ENCODE data around the gene NVL. TPM values are rescaled to one million over a fixed set of nuclear protein-coding genes. Genes with fewer than 3 reads are reported as not detected.

NVL gene
- total RNA-seq, 1 experiment from 2014 or later, result 21.9 TPM

GRCh38 chr1:224256640-224257039, 73.3 kb downstream of the NVL start:
- ChIA-PET RAD21 (ENCODE audit: low non-redundant PET in 1 of 2, low total read pairs in 2 of 2, uncharacterized antibody in 2 of 2, unreplicated experiment in 2 of 2) (no interaction called here), CTCF (no interaction called here), POLR2A (no interaction called here)
- H3K9ac ChIP-seq (ENCODE audit: low read length), result no peak overlapping the region
- no peak overlapping the region for H2AFZ ChIP-seq (ENCODE audit: low read depth, low read length, poor library complexity, severe bottlenecking)
- no peak for ATAC-seq
- H3K4me2 ChIP-seq (ENCODE audit: low read length), result no peak overlapping the region
- TF ChIP-seq TCF7L2 (IDR thresholded peaks at IDR 0.05; ENCODE audit: borderline replicate concordance, extremely low read depth, insufficient read depth, insufficient read length), result no peak
- no peak for TF ChIP-seq CTCF (IDR thresholded peaks at IDR 0.05 in 2 of 3, conservative IDR thresholded peaks at IDR 0.05 in 1 of 3; ENCODE audit: borderline replicate concordance in 1 of 3, insufficient read depth in 1 of 3, low read depth in 2 of 3, low read length in 2 of 3)
- intact Hi-C loops (cut with micrococcal nuclease), result no loop called here
- BruUV-seq (replicated peaks), result no TSS peak
- no peaks in the 10 kb centered on the region for H3K9me2 ChIP-seq (ENCODE audit: insufficient read depth)
- no peak for DNase-seq (ENCODE audit: low read depth, low spot score)
- no peak overlapping the region for H3K27ac ChIP-seq (ENCODE audit: low read depth, low read length)
- no peaks in the 10 kb centered on the region for H3K79me2 ChIP-seq (ENCODE audit: insufficient read depth, low read length)
- H3K9me3 ChIP-seq (ENCODE audit: control insufficient read depth in 1 of 2, insufficient read depth in 1 of 2, low read depth in 1 of 2, low read length in 2 of 2), result no peaks in the 10 kb centered on the region
- H4K20me1 ChIP-seq (ENCODE audit: insufficient read depth), result no peaks in the 10 kb centered on the region
- H3K4me1 ChIP-seq (ENCODE audit: control insufficient read depth in 1 of 2, insufficient read depth in 2 of 2, low read length in 2 of 2), result 0 out of 4 replicates have a peak, but pooled peaks cover 0 to 4% of the 10 kb centered on the region in 2 experiments
- H3K27me3 ChIP-seq (ENCODE audit: insufficient read depth, low read length), result no peaks in the 10 kb centered on the region
- no peaks in the 10 kb centered on the region for H3K36me3 ChIP-seq (ENCODE audit: control insufficient read depth in 1 of 2, insufficient read depth in 2 of 2, low read length in 2 of 2)
- no peak overlapping the region for H3K4me3 ChIP-seq (replicated peaks in 1 of 2; ENCODE audit: low read depth in 1 of 2, low read length in 2 of 2)

- no peak overlapping the region for H2AFZ ChIP-seq (ENCODE audit: low read depth, low read length, poor library complexity, severe bottlenecking)
- no peak overlapping the region for H3K4me3 ChIP-seq (replicated peaks in 1 of 2; ENCODE audit: low read depth in 1 of 2, low read length in 2 of 2)
- H3K9me2 ChIP-seq (ENCODE audit: insufficient read depth), result no peaks in the 10 kb centered on the region
- H3K27ac ChIP-seq (ENCODE audit: low read depth, low read length), result no peak overlapping the region
- POLR2A ChIA-PET, result no interaction called here
- H3K79me2 ChIP-seq (ENCODE audit: insufficient read depth, low read length), result no peaks in the 10 kb centered on the region
- no peaks in the 10 kb centered on the region for H3K36me3 ChIP-seq (ENCODE audit: control insufficient read depth in 1 of 2, insufficient read depth in 2 of 2, low read length in 2 of 2)
- H3K4me2 ChIP-seq (ENCODE audit: low read length), result no peak overlapping the region
- BruUV-seq (replicated peaks), result no TSS peak
- DNase-seq (ENCODE audit: low read depth, low spot score) (no peak), ATAC-seq (no peak)
- TF ChIP-seq ZBTB33 (IDR thresholded peaks at IDR 0.05; ENCODE audit: extremely low read depth, insufficient replicate concordance, low read length), result no peak
- no peaks in the 10 kb centered on the region for H3K4me1 ChIP-seq (ENCODE audit: control insufficient read depth in 1 of 2, insufficient read depth in 2 of 2, low read length in 2 of 2)
- no peaks in the 10 kb centered on the region for H3K9me3 ChIP-seq (ENCODE audit: control insufficient read depth in 1 of 2, insufficient read depth in 1 of 2, low read depth in 1 of 2, low read length in 2 of 2)
- no peak overlapping the region for H3K9ac ChIP-seq (ENCODE audit: low read length)
- no peaks in the 10 kb centered on the region for H4K20me1 ChIP-seq (ENCODE audit: insufficient read depth)
- CTCF ChIA-PET, result no interaction called here
- RAD21 ChIA-PET (ENCODE audit: low non-redundant PET in 1 of 2, low total read pairs in 2 of 2, uncharacterized antibody in 2 of 2, unreplicated experiment in 2 of 2), result no interaction called here
- H3K27me3 ChIP-seq (ENCODE audit: insufficient read depth, low read length), result no peaks in the 10 kb centered on the region
- intact Hi-C loops (cut with micrococcal nuclease), result no loop called here
These were observed 76.3 kb downstream of the NVL start for GRCh38 chr1:224253721-224254120.

Measured in HCT116 (cell line).